ENCODE measurements around the gene PRDM8. TPM values are rescaled to one million over a fixed set of nuclear protein-coding genes. Genes with fewer than 3 reads are reported as not detected.

Gene PRDM8
- total RNA-seq, 1 experiment from 2014 or later: not detected

DNA sequence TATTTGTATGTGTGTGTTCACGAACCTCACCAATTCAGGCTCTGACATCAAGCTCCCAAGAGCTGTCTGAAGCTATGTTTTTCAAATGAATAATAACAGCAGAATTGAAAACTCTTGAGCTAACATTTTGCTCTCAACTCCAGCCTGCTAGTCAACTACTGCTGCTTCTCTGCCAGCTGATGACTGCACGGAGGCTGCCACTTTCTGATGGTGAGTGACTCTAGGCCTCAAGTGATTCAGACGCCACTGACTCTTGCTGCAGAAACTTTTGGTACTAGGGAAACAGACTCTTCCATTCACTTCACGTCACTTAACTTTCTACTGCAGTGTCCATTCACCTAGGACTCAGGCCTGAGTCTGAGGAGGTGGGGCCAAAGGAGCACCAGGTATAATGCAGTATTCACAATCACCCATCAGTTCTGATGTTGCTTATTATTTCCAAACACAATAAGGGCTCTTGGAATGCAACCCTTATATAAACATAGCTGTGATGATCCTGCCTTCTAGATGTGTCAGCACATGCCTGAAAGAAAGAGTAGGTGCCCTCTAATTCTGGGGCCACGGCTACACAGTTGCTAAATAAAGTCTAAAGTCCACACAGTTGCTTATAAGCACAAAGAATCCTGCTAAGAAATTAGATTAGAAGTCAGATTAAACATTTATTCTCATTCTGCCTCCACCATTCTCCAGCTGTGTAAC is 16.0 kb downstream of the PRDM8 start (continued):
- TF ChIP-seq, protein P1, sequence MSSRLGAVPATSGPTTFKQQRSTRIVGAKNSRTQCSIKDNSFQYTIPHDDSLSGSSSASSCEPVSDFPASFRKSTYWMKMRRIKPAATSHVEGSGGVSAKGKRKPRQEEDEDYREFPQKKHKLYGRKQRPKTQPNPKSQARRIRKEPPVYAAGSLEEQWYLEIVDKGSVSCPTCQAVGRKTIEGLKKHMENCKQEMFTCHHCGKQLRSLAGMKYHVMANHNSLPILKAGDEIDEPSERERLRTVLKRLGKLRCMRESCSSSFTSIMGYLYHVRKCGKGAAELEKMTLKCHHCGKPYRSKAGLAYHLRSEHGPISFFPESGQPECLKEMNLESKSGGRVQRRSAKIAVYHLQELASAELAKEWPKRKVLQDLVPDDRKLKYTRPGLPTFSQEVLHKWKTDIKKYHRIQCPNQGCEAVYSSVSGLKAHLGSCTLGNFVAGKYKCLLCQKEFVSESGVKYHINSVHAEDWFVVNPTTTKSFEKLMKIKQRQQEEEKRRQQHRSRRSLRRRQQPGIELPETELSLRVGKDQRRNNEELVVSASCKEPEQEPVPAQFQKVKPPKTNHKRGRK (CRISPR knock-in tag; IDR thresholded peaks at IDR 0.05; ENCODE audit: borderline replicate concordance): no peak
- TF ChIP-seq FOXP1 (CRISPR knock-in tag; IDR thresholded peaks at IDR 0.05; ENCODE audit: borderline replicate concordance) (no peak), ZNF416 (CRISPR knock-in tag; IDR thresholded peaks at IDR 0.05) (no peak)

DNA sequence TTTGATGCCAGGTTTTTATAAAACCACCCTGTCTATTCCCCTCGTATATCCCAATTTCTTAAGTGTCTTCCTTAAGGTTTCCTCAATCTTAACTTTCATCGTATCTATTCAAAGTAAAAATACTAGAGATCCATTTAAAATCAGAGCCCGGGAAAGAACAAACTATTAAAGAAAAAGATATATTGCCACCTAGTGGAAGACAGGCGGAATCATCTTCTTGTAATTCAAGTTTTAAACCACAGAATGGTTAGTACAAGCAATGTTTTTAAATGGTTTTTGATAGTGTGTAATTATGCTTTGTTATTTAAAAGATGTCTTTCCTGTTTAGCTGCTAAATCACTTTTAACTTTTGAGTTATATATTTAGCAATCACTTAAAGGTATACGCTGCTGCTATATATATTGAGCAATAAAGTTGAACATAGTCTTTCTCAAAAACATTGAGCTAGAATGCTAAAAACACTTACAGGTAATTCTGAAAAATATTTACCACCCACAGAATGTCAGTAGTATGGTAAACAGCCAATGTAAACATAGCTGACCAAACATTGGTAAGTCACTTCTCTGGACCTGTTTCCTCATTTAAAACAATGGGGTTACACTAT is 18.2 kb downstream of the PRDM8 start:
- Mint-ChIP-seq H3K27me3 (ENCODE audit: low read depth) (peaks cover 55% of the 10 kb centered on the region), H3K4me3 (no peak overlapping the region), H3K36me3 (no peaks in the 10 kb centered on the region), H3K9me3 (no peaks in the 10 kb centered on the region), H3K4me1 (no peaks in the 10 kb centered on the region), H3K27ac (no peak overlapping the region)
- ATAC-seq (no peak), DNase-seq (ENCODE audit: low spot score) (no peak)
- ChIA-PET CTCF (interaction anchor here (0.5 to 1.0 kb wide), 7 partner anchors 10 to 1263 kb away, joined by 3 to 12 read pairs (median 3); no protein-coding TSS in a partner anchor), POLR2A (no interaction called here)
- TF ChIP-seq, protein P2, sequence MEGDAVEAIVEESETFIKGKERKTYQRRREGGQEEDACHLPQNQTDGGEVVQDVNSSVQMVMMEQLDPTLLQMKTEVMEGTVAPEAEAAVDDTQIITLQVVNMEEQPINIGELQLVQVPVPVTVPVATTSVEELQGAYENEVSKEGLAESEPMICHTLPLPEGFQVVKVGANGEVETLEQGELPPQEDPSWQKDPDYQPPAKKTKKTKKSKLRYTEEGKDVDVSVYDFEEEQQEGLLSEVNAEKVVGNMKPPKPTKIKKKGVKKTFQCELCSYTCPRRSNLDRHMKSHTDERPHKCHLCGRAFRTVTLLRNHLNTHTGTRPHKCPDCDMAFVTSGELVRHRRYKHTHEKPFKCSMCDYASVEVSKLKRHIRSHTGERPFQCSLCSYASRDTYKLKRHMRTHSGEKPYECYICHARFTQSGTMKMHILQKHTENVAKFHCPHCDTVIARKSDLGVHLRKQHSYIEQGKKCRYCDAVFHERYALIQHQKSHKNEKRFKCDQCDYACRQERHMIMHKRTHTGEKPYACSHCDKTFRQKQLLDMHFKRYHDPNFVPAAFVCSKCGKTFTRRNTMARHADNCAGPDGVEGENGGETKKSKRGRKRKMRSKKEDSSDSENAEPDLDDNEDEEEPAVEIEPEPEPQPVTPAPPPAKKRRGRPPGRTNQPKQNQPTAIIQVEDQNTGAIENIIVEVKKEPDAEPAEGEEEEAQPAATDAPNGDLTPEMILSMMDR (IDR thresholded peaks at IDR 0.05): peak; percentile 47; the same call in 1 of the 2 replicates
- TF ChIP-seq ZNF219 (CRISPR knock-in tag; IDR thresholded peaks at IDR 0.05; ENCODE audit: borderline replicate concordance): no peak

DNA sequence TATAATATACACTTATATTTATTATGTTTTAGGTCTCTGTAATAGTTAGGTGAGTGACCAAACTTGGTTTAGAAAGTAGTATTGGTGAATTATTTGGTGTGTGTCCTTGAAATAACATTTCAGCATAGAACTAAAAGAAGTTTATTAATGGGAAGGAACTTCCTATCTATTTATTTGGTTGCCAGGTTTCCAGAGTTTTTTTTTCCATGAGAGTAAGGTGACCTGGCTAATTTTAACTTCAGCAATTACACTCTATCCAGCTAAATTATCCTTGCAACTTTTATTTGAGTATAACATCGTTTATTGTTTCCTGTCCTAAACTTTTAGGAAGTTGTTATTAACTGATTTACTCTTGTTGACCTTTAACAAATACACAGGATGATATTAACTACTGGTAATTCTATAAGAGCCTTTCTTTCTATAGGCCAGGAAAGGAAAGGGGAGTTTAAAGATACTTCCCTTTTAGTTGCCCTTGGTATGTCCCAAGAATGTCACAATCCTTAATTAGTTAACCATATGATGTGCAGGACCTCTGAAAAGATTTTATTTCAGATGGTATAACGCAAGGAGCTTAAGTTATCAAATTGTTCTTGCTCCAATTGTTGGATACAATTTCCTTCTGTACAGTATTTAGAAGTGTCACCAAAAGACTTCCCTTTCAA is 18.9 kb downstream of the PRDM8 start:
- H3K4me1 Mint-ChIP-seq: no peaks in the 10 kb centered on the region
- H3K9me3 Mint-ChIP-seq: no peaks in the 10 kb centered on the region
- ChIA-PET CTCF (interaction anchor here (0.5 to 1.0 kb wide), 7 partner anchors 9 to 1263 kb away, joined by 3 to 12 read pairs (median 3); no protein-coding TSS in a partner anchor), POLR2A (no interaction called here)
- DNase-seq (ENCODE audit: low spot score) (no peak), ATAC-seq (no peak)
- no peaks in the 10 kb centered on the region for H3K36me3 Mint-ChIP-seq
- H3K27ac Mint-ChIP-seq: no peak overlapping the region
- no peak overlapping the region for H3K4me3 Mint-ChIP-seq
- H3K27me3 Mint-ChIP-seq (ENCODE audit: low read depth): peaks cover 48% of the 10 kb centered on the region
- TF ChIP-seq, protein P3, sequence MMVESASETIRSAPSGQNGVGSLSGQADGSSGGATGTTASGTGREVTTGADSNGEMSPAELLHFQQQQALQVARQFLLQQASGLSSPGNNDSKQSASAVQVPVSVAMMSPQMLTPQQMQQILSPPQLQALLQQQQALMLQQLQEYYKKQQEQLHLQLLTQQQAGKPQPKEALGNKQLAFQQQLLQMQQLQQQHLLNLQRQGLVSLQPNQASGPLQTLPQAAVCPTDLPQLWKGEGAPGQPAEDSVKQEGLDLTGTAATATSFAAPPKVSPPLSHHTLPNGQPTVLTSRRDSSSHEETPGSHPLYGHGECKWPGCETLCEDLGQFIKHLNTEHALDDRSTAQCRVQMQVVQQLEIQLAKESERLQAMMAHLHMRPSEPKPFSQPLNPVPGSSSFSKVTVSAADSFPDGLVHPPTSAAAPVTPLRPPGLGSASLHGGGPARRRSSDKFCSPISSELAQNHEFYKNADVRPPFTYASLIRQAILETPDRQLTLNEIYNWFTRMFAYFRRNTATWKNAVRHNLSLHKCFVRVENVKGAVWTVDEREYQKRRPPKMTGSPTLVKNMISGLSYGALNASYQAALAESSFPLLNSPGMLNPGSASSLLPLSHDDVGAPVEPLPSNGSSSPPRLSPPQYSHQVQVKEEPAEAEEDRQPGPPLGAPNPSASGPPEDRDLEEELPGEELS (CRISPR knock-in tag; IDR thresholded peaks at IDR 0.05): no peak
- no peak for TF ChIP-seq PRRX2 (CRISPR knock-in tag; IDR thresholded peaks at IDR 0.05)
- no peak for TF ChIP-seq TCF7 (CRISPR knock-in tag; IDR thresholded peaks at IDR 0.05; ENCODE audit: low read depth)
- no peak for TF ChIP-seq CBFB (CRISPR knock-in tag; IDR thresholded peaks at IDR 0.05; ENCODE audit: low read depth)
- TF ChIP-seq, protein P4, sequence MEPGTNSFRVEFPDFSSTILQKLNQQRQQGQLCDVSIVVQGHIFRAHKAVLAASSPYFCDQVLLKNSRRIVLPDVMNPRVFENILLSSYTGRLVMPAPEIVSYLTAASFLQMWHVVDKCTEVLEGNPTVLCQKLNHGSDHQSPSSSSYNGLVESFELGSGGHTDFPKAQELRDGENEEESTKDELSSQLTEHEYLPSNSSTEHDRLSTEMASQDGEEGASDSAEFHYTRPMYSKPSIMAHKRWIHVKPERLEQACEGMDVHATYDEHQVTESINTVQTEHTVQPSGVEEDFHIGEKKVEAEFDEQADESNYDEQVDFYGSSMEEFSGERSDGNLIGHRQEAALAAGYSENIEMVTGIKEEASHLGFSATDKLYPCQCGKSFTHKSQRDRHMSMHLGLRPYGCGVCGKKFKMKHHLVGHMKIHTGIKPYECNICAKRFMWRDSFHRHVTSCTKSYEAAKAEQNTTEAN (CRISPR knock-in tag; IDR thresholded peaks at IDR 0.05): no peak
- TF ChIP-seq ZNF219 (CRISPR knock-in tag; IDR thresholded peaks at IDR 0.05; ENCODE audit: borderline replicate concordance): no peak
- TF ChIP-seq ZNF232 (CRISPR knock-in tag; IDR thresholded peaks at IDR 0.05): no peak
- no peak for TF ChIP-seq MYBL2 (CRISPR knock-in tag; IDR thresholded peaks at IDR 0.05)
- no peak for TF ChIP-seq EMX1 (CRISPR knock-in tag; IDR thresholded peaks at IDR 0.05)
- TF ChIP-seq, protein P5, sequence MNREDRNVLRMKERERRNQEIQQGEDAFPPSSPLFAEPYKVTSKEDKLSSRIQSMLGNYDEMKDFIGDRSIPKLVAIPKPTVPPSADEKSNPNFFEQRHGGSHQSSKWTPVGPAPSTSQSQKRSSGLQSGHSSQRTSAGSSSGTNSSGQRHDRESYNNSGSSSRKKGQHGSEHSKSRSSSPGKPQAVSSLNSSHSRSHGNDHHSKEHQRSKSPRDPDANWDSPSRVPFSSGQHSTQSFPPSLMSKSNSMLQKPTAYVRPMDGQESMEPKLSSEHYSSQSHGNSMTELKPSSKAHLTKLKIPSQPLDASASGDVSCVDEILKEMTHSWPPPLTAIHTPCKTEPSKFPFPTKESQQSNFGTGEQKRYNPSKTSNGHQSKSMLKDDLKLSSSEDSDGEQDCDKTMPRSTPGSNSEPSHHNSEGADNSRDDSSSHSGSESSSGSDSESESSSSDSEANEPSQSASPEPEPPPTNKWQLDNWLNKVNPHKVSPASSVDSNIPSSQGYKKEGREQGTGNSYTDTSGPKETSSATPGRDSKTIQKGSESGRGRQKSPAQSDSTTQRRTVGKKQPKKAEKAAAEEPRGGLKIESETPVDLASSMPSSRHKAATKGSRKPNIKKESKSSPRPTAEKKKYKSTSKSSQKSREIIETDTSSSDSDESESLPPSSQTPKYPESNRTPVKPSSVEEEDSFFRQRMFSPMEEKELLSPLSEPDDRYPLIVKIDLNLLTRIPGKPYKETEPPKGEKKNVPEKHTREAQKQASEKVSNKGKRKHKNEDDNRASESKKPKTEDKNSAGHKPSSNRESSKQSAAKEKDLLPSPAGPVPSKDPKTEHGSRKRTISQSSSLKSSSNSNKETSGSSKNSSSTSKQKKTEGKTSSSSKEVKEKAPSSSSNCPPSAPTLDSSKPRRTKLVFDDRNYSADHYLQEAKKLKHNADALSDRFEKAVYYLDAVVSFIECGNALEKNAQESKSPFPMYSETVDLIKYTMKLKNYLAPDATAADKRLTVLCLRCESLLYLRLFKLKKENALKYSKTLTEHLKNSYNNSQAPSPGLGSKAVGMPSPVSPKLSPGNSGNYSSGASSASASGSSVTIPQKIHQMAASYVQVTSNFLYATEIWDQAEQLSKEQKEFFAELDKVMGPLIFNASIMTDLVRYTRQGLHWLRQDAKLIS (CRISPR knock-in tag; IDR thresholded peaks at IDR 0.05; ENCODE audit: borderline replicate concordance): no peak
- no peak for TF ChIP-seq JUN (CRISPR knock-in tag; IDR thresholded peaks at IDR 0.05)
- no peak for TF ChIP-seq ETV6 (CRISPR knock-in tag; IDR thresholded peaks at IDR 0.05)
- TF ChIP-seq ZBTB21 (CRISPR knock-in tag; IDR thresholded peaks at IDR 0.05; ENCODE audit: borderline replicate concordance): no peak
- TF ChIP-seq ZNF416 (CRISPR knock-in tag; IDR thresholded peaks at IDR 0.05): no peak
